GM12878 (cell line): ENCODE data around the gene KLRG1. TPM values are rescaled to one million over a fixed set of nuclear protein-coding genes. Genes with fewer than 3 reads are reported as not detected.

Experiments used
- ATAC-seq: fragments of 200-7000 bp; cut with Tn5 transposase; 3 replicates; pipeline ENCODE4 v1.9.1; 2020; ENCODE audit warnings: mild to moderate bottlenecking, moderate library complexity
- BruUV-seq: library from RNA; stranded (reverse); fragments of 400-500 nt; replicated peaks from 2 replicates; lab custom pipeline; 2021; lab: Mats Ljungman, UMichigan
- CTCF ChIA-PET: fragments of 300-600 bp; sonication (Branson Sonifier 250); formaldehyde crosslinking; extraction: SDS; loops from one replicate; lab custom pipeline; 2021; ENCODE audit warnings: inconsistent platforms; lab: Yijun Ruan, JAX
- POLR2A ChIA-PET: fragments of 350-600 bp; formaldehyde crosslinking; extraction: SDS; loops from one replicate; lab custom pipeline; 2021; ENCODE audit warnings: inconsistent platforms; lab: Charles Lee
- RAD21 ChIA-PET: fragments of 300-600 bp; sonication (Branson Sonifier 250); formaldehyde crosslinking; loops from one replicate; lab custom pipeline; 2023; ENCODE audit warnings: antibody characterized with exemption; ENCODE audit not compliant: unreplicated experiment; lab: Charles Lee
- SMC1A ChIA-PET: fragments of 300-600 bp; sonication (Branson Sonifier 250); formaldehyde crosslinking; loops from one replicate; lab custom pipeline; 2023; ENCODE audit not compliant: unreplicated experiment, uncharacterized antibody; lab: Charles Lee
- DNase-seq: peaks from one replicate; pipeline ENCODE4 v3.0.0-alpha.2; 2011; ENCODE audit warnings: low read depth, low spot score
- FAIRE-seq: peaks from 3 replicates; lab custom pipeline; 2011; peaks lifted over from hg19 to GRCh38; lab: Jason Lieb, UNC
- H2AFZ ChIP-seq: 2 replicates; pipeline ENCODE4 v1.6.0; 2011; ENCODE audit warnings: low read depth, low read length, control low read depth; ENCODE audit not compliant: control insufficient read depth
- H3K27ac ChIP-seq: 2 replicates; pipeline ENCODE4 v1.5.1; 2011; ENCODE audit warnings: control low read depth; ENCODE audit not compliant: control insufficient read depth, insufficient read depth
- H3K27me3 ChIP-seq, 2 experiments: replicated peaks in 1 of 2; 2 replicates each; pipeline versions ENCODE4 v1.6.0 to v1.6.1; 2011; ENCODE audit warnings: low read length in 1 of 2; ENCODE audit not compliant: control insufficient read depth in 2 of 2, insufficient read depth in 2 of 2
- H3K36me3 ChIP-seq, 2 experiments: 2 replicates each; pipeline ENCODE4 v1.5.1; 2011; ENCODE audit warnings: low read length in 1 of 2; ENCODE audit not compliant: control insufficient read depth in 2 of 2, insufficient read depth in 2 of 2
- H3K4me1 ChIP-seq: 2 replicates; pipeline ENCODE4 v1.6.1; 2011; ENCODE audit warnings: mild to moderate bottlenecking, low read length, moderate library complexity, mixed read lengths; ENCODE audit not compliant: control insufficient read depth, insufficient read depth
- H3K4me2 ChIP-seq: 2 replicates; pipeline ENCODE4 v1.6.0; 2011; ENCODE audit warnings: control low read depth; ENCODE audit not compliant: control insufficient read depth, insufficient read depth
- H3K4me3 ChIP-seq: fragments of 200-600 bp; sonication (generic); 2 replicates; pipeline ENCODE4 v1.5.1; 2016
- H3K79me2 ChIP-seq: 2 replicates; pipeline ENCODE4 v1.6.0; 2011; ENCODE audit warnings: low read length; ENCODE audit not compliant: control insufficient read depth, insufficient read depth
- H3K9ac ChIP-seq: 2 replicates; pipeline ENCODE4 v1.8.0; 2011; ENCODE audit warnings: low read length, control low read depth, mixed read lengths; ENCODE audit not compliant: control insufficient read depth, insufficient read depth
- H3K9me3 ChIP-seq: replicated peaks from 3 replicates; pipeline ENCODE4 v1.5.1; 2011; ENCODE audit warnings: mild to moderate bottlenecking, low read length; ENCODE audit not compliant: control insufficient read depth, insufficient read depth
- H4K20me1 ChIP-seq: 2 replicates; pipeline ENCODE4 v1.6.0; 2011; ENCODE audit not compliant: control insufficient read depth, insufficient read depth
- BACH1 ChIP-seq: fragments of 450-650 bp; IDR thresholded peaks from 2 replicates; pipeline ENCODE4 v1.6.1; 2017; ENCODE audit warnings: mild to moderate bottlenecking, borderline replicate concordance
- BCL3 ChIP-seq: IDR thresholded peaks from 2 replicates; pipeline ENCODE4 v1.6.1; 2011; ENCODE audit warnings: borderline replicate concordance, low read depth, mild to moderate bottlenecking, moderate library complexity, low read length; ENCODE audit not compliant: insufficient read depth, poor library complexity, severe bottlenecking
- BHLHE40 ChIP-seq, 2 experiments: fragments of 450-650 bp in 1 of 2; IDR thresholded peaks; 2 replicates each; pipeline ENCODE4 v1.6.1; 2011 to 2017; ENCODE audit warnings: low read depth in 2 of 2, borderline replicate concordance in 1 of 2, improper control_type of control experiment in 1 of 2, low read length in 1 of 2, mild to moderate bottlenecking in 1 of 2
- LARP7 ChIP-seq: fragments of 450-650 bp; IDR thresholded peaks from 2 replicates; pipeline ENCODE4 v1.6.1; 2017; ENCODE audit warnings: mild to moderate bottlenecking
- NFYB ChIP-seq: IDR thresholded peaks from 2 replicates; pipeline ENCODE4 v1.6.1; 2011; ENCODE audit warnings: low read depth, mild to moderate bottlenecking, low read length, improper control_type of control experiment, moderate library complexity; ENCODE audit not compliant: insufficient read depth
- PAX8 ChIP-seq: fragments of 450-650 bp; IDR thresholded peaks from 2 replicates; pipeline ENCODE4 v1.6.1; 2017; ENCODE audit warnings: mild to moderate bottlenecking, moderate library complexity
- SIX5 ChIP-seq: IDR thresholded peaks from 2 replicates; pipeline ENCODE4 v1.6.1; 2011; ENCODE audit warnings: mild to moderate bottlenecking, low read depth, low read length, moderate library complexity; ENCODE audit not compliant: severe bottlenecking
- SKIL ChIP-seq: fragments of 450-650 bp; IDR thresholded peaks from 2 replicates; pipeline ENCODE4 v1.6.1; 2017; ENCODE audit warnings: mild to moderate bottlenecking, low read depth, inconsistent platforms; ENCODE audit not compliant: poor library complexity, severe bottlenecking
- SMARCA5 ChIP-seq: fragments of 450-650 bp; IDR thresholded peaks from 2 replicates; pipeline ENCODE4 v1.6.1; 2017; ENCODE audit warnings: mild to moderate bottlenecking
- STAT3 ChIP-seq: IDR thresholded peaks from 2 replicates; pipeline ENCODE4 v1.6.1; 2011; ENCODE audit warnings: low read depth, low read length, improper control_type of control experiment
- WGBS: methylation state at CpG from one replicate; pipeline ENCODE4 v1.1.6; 2016; ENCODE audit warnings: low lambda C conversion rate; ENCODE audit not compliant: insufficient replicate concordance, insufficient coverage; ENCODE audit errors: missing lambda C conversion rate; 5-methylcytosine and 5-hydroxymethylcytosine counted together
- in situ Hi-C: fragments of 300-500 bp; cut with MboI; formaldehyde crosslinking; loops from 9 replicates; pipeline ENCODE4 v1.14.3; 2018; ENCODE audit warnings: mixed read lengths
- intact Hi-C: fragments of 100-400 bp; cut with micrococcal nuclease; formaldehyde crosslinking; loops from one replicate; pipeline ENCODE4 v1.14.2; 2022; ENCODE audit not compliant: unreplicated experiment
- polyA plus RNA-seq, 11 experiments: library from polyadenylated mRNA; depleted of rRNA in 4 of 11; unstranded in 6 of 11; stranded (reverse) in 5 of 11; fragments of >200 nt; fragmentation: Nextera tagmentation in 4 of 11; fragmentation: Illumina TruSeq in 1 of 11; extraction: Ambion mirVana in 4 of 11; extraction: Trizol in 1 of 11; gene quantifications; 1 replicate in 1 of 11; 2 replicates in 10 of 11; pipeline versions ENCODE4 v1.2.1 to v1.2.3, GENCODE V29; 2011 to 2016; ENCODE audit warnings: inconsistent platforms in 2 of 11, missing spikeins in 2 of 11, low read depth in 1 of 11
- total RNA-seq, 4 experiments: library from RNA; depleted of rRNA in 3 of 4; stranded (reverse); fragments of >200 nt in 3 of 4; fragmentation: Illumina TruSeq in 1 of 4; extraction: Trizol in 1 of 4; gene quantifications; 2 replicates each; pipeline versions ENCODE4 v1.2.1 to v1.2.3, GENCODE V29; 2013 to 2021
- TF ChIP-seq, protein P1 (sequence below): IDR thresholded peaks from 2 replicates; pipeline ENCODE4 v1.6.1; 2012; ENCODE audit warnings: low read depth, low read length, improper control_type of control experiment
- TF ChIP-seq, protein P2 (sequence below): IDR thresholded peaks from 2 replicates; pipeline ENCODE4 v1.6.1; 2011; ENCODE audit warnings: low read depth, mild to moderate bottlenecking, low read length, moderate library complexity, borderline replicate concordance; ENCODE audit errors: extremely low read depth

KLRG1 gene
- total and polyA plus RNA-seq, 10 of the 15 experiments (the other 5 are each of a cell fraction or from before 2014, with no cell fraction given) = 2.3 to 6.5 (median 3.9) TPM

DNA sequence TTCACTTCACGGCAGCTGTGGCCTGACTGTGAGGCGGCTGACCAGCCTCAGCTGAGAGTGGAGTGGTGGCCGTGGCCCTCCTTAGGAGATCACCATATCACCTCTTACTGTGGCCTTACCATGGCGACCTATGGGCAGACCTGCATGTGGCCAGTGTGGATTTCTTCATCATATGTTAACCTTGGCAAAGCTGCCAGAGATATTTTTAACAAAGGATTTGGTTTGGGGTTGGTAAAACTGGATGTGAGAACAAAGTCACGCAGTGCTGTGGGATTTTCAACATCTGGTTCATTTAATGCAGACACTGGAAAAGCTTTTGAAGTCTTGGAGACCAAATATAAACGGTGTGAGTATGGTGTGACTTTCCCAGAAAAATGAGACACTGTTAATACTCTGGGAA, 46.9 kb downstream of the KLRG1 start:
- Histone ChIP-seq H3K36me3 (no peaks in the 10 kb centered on the region), H3K4me2 (no peak overlapping the region), H3K9ac (no peak overlapping the region), H4K20me1 (no peaks in the 10 kb centered on the region), H3K79me2 (no peaks in the 10 kb centered on the region), H3K27me3 (no peaks in the 10 kb centered on the region), H2AFZ (no peak overlapping the region), H3K9me3 (no peaks in the 10 kb centered on the region; the same call in 2 of the 3 replicates), H3K4me1 (no peaks in the 10 kb centered on the region), H3K27ac (no peak overlapping the region), H3K4me3 (no peak overlapping the region)
- in situ Hi-C loops = no loop called here
- no peak for ATAC-seq
- intact Hi-C loops = loop anchor here (5.0 kb wide), 1 partner anchor 374 kb away; the partner anchor contains the start of gene MFAP5
- ChIA-PET CTCF (interaction anchor here (0.7 to 3.4 kb wide), 6 partner anchors 12 to 492 kb away, joined by 3 to 27 read pairs (median 5); no protein-coding TSS in a partner anchor), SMC1A (interaction anchor here (1.2 to 1.3 kb wide), 2 partner anchors 13 to 146 kb away, joined by 3 to 6 read pairs; no protein-coding TSS in a partner anchor), RAD21 (interaction anchor here (3.9 kb wide), 1 partner anchor 87 kb away, joined by 23 read pairs; the partner anchor contains the start of gene M6PR), POLR2A (no interaction called here)
- TF ChIP-seq LARP7 (no peak), BACH1 (no peak), SKIL (no peak), BHLHE40 (IDR thresholded peaks at IDR 0.05; ENCODE audit: borderline replicate concordance in 1 of 2, low read depth in 2 of 2, low read length in 1 of 2) (no peak), PAX8 (no peak), SIX5 (no peak), NFYB (no peak), SMARCA5 (no peak), STAT3 (no peak), BCL3 (no peak)
- TF ChIP-seq, protein P1, sequence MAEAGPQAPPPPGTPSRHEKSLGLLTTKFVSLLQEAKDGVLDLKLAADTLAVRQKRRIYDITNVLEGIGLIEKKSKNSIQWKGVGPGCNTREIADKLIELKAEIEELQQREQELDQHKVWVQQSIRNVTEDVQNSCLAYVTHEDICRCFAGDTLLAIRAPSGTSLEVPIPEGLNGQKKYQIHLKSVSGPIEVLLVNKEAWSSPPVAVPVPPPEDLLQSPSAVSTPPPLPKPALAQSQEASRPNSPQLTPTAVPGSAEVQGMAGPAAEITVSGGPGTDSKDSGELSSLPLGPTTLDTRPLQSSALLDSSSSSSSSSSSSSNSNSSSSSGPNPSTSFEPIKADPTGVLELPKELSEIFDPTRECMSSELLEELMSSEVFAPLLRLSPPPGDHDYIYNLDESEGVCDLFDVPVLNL = no peak
- TF ChIP-seq, protein P2, sequence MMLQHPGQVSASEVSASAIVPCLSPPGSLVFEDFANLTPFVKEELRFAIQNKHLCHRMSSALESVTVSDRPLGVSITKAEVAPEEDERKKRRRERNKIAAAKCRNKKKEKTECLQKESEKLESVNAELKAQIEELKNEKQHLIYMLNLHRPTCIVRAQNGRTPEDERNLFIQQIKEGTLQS = no peak
- WGBS = 53% methylated on average over 6 of the region's 6 CpGs
- no TSS peak for BruUV-seq
- DNase-seq = no peak
- no peak for FAIRE-seq
